GM19025 (cell line): ENCODE data around the gene QRICH1.
"Not testable (repeated sequence)": the region's sequence is repeated elsewhere in the genome, so short reads cannot be mapped to it uniquely, and the experiment has no call there.

ENCODE experiments used
- ATAC-seq: cut with Tn5 transposase; IDR thresholded peaks from one replicate; pipeline ENCODE4 v1.9.1; 2021; ENCODE audit warnings: mild to moderate bottlenecking, low read depth, moderate library complexity; ENCODE audit not compliant: unreplicated experiment

Gene QRICH1

DNA sequence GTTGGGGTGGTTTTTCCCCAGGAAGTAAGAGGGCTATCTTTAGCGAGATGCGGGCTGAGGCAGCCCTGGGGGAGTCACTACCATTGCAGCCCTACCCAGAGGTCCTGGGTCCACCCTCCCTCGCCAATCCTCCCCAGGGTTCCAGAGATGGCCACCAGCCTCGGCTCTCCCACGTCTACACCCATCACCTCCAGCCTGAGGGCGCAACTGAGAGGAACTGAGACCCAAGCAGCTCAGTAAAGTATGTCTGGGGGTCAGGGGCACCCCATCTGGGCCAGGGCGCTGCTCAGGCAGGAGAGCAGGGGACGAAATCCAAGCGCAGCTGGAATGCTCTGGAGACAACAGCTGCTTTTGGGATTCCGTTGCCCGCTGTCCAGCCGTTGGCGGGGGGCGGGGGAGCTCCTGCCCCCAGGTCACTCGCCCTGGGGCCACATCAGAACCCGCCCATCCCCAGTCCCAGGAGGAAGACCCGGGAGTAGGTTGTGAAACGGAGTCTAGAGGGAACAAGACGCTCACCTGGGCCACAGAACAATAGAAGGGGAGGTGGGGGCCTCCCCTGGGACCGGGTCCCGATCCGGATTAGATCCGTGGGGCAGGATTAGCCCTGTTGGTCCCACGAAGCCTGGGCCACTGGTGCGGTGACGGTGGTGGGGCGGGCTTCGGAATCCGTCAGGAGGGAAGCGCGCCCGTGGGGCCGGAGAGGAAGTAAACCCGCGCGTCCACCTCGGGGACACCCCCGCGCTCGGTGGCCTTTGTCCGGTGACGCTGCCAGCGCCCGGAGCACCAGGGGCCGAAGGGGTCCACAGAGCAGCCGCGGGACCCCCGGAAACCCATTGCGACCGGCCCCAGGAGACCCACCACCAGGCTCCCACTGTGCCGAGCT, 73.3 kb downstream of the QRICH1 start:
- ATAC-seq: peak; percentile 1

DNA sequence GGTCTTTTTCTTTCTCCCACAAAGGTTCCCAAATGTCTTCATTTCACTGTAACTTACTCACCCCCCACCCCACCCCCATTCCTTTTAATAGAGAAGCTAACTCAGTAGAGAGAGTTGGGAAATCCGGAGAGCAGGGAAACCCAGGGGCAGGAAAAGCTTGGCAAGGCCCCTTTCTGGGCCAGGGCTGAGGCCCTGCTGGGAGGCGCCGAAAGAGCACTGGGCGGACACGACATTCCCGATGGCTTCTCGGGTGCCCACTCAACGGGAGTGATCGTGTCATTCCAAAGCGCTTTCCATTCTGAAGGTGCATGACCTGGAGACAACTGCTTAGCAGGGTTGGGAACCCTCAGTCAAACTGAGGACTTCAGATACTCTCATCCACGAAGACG, 73.9 kb downstream of the QRICH1 start:
- no peak for ATAC-seq

DNA sequence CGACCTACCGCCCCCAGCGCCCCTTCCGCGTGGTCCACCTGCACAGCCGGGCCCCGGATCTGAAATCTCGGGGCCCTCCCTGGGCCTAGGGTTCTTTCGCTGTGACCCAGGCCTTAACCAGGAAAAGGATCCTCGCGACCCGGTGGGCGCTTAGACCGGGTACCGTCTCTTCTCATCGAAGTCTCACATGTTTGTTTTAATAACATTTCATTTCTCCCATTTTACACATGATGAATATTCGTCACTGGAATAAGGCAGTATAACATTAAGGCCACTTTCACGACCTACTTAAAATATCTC, 75.2 kb downstream of the QRICH1 start:
- no peak for ATAC-seq

DNA sequence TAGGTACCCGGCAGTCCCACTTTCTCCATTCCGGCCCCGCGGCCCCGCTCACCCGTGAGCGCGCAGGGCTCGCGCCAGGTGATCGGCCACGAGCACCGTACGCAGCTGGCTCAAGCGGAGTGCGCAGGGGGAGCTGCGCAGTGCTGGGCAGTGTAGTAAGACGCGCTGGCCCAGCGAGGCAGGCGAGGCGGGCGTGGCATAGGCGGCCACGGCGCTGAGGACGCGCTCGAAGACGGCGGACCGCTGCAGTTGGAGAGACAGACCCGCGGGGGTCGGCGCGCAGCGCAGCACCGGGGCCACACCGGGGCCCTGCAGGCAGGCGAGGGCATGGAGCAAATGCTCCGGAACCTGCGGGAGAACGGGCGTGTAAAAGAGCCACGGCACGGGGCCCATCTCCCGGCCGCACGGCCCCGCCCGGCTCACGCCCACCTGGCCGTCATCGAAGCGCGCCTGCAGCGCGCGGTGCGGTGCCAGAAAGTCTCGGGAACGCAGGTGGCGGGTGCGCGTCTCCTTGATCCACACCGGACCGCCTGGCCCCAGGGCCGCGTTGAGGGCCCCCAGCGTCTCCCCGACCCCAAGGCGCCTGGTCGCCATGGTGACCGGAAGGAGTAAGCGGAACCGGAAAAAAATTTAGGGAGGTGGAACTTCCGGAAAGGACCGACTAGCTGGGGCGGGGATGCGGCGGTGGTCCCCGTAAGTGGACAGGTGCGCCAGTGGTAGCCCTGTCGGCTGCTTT, 75.7 kb downstream of the QRICH1 start, which contains the start of gene DALRD3:
DALRD3 (minus strand) TSS at position 610 of the 736 bp plus-strand sequence; CDS start at position 594, 16 bp downstream.
- no peak for ATAC-seq

DNA sequence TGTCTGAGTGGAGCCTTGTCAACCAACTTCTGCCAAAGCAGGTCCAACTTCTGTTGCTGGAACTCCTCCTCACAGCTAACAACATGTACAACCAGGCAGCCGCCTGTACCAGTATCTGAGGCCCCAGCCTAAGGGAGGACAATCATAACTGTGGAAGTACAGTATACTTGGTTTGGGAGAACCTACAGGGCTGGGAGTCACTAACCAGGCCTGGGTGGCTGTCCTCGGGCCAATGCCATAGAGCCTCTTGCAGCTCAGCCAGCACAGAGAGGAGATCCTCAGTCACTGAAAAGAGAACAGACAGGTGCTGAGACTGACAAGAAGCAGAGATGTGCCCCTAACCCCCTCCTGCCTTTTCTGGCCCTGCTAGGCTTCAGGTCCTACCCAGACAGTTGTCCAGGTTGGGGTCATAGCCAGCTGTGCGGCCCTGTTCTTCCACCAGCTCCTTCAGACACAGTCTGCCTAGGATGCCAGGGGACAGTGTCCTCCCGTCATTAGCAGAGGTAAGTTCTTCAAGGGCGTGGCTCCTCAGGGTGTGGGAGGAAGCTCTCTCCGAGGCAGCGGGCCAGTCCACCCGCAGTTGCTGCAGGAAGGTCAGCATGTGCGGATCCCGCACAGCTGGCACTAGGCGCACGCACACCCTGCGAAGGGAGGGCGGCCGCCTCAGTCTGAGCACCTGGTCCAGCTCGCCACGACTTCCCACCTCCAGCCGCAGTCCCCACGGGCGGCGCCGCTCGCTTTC, 76.5 kb downstream of the QRICH1 start:
- no peak for ATAC-seq

DNA sequence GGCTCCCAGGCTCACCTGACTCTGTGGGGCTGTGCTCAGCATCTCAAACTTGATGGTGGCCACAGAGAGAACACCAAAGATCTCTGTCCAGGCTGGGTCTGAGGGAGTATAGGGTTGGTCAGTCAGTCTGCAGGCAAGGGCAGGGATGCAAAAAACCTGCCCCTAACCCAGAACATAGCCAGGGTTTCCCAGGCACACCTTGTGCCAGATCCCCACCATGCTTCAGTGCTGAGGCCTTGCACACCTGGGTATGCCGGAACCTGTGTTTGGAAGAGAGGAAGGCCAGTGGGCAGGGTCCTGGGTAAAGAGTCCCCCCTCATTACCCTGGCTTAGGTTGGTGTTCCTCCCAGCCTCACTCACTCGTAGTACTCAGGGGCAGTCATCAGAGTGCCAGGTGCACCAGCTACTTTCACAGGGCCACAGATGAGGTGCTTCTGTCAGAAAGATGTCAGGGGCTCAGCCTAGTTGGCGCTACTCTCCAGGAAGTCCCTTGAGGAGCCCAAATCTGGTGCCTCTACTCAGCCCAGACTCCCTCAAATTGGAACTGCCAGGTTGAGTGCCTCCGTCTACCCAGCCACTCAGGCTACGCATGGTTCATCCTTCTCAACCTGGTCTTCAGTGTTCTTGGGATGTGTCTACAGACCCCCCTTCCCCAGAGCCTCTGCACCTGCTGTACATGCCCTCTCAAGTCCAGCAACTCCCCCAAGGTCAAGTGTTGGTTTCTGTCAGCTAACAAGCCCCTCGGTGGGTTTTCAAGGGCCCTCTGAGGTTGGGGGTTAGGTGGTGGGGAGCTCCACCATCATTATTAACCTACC, 77.2 kb downstream of the QRICH1 start:
- no peak for ATAC-seq

DNA sequence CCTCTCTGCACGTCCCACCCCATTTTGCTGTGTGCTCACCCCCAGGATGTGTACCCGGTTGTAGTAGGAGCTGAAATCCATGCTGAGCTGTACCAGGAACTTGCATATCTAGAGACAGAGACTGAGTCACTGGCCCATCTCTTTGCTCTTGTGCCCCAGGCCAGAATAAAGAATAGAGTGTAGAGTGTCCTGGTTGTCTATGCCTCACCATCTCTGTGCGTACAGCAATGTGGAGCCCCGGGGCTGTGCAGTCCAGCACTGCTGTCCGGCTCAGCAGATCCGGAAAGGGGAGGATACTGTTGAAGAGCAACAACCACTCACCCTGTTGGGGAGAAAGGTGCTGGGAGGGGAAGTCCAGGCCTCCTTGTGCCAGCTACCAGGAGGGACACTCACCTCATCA, 78.1 kb downstream of the QRICH1 start:
- no peak for ATAC-seq

DNA sequence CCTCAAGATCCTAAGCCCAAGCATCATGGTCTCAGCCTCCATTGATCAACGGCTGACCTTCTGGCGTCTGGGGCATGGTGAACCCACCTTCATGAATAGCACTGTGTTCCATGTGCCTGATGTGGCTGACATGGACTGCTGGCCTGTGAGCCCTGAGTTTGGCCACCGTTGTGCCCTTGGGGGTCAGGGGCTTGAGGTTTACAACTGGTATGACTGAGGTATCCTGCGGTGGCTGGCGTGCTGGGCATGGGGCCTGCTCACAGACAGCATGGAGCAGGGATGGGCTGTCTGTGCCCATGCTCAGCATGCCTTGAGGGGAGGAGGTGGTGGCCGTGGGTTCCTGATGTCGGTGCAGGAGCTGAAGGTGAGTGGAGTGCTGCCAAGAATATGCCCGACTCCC, 78.8 kb downstream of the QRICH1 start:
- no peak for ATAC-seq

DNA sequence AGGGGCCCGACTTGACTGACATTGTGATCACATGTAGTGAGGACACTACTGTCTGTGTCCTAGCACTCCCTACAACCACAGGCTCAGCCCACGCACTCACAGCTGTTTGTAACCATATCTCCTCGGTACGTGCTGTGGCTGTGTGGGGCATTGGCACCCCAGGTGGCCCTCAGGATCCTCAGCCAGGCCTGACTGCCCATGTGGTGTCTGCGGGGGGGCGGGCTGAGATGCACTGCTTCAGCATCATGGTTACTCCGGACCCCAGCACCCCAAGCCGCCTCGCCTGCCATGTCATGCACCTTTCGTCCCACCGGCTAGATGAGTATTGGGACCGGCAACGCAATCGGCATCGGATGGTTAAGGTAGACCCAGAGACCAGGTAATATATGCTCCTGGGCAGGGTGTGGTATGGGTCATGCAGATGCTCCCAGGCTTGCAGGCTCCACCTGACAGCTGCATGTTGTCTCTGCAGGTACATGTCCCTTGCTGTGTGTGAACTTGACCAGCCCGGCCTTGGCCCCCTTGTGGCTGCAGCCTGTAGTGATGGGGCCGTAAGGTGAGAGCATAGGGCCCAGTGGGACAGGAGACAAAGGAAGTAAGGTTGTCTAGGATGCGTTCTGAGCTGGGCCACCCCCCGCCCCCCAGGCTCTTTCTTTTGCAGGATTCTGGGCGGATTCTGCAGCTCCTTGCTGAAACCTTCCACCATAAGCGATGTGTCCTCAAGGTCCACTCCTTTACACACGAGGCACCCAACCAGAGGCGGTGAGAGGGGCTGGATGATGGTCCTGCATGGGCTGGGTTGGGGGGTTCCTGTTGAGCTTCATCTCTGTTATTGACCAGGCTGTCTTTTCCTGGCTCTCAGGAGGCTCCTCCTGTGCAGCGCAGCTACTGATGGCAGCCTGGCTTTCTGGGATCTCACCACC, 79.9 kb downstream of the QRICH1 start:
- no peak for ATAC-seq

DNA sequence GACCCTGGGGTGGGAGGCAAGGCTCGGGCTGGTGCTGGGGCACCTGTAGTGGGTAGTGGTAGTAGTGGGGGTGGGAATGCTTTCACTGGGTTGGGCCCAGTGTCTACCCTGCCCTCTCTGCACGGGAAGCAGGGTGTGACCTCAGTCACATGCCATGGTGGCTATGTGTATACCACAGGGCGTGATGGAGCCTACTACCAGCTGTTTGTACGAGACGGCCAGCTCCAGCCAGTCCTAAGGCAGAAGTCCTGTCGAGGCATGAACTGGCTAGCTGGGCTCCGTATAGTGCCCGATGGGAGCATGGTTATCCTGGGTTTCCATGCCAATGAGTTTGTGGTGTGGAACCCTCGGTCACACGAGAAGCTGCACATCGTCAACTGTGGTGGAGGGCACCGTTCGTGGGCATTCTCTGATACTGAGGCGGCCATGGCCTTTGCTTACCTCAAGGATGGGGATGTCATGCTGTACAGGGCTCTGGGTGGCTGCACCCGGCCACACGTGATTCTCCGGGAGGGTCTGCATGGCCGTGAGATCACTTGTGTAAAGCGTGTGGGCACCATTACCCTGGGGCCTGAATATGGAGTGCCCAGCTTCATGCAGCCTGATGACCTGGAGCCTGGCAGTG, 80.6 kb downstream of the QRICH1 start:
- ATAC-seq: no peak

DNA sequence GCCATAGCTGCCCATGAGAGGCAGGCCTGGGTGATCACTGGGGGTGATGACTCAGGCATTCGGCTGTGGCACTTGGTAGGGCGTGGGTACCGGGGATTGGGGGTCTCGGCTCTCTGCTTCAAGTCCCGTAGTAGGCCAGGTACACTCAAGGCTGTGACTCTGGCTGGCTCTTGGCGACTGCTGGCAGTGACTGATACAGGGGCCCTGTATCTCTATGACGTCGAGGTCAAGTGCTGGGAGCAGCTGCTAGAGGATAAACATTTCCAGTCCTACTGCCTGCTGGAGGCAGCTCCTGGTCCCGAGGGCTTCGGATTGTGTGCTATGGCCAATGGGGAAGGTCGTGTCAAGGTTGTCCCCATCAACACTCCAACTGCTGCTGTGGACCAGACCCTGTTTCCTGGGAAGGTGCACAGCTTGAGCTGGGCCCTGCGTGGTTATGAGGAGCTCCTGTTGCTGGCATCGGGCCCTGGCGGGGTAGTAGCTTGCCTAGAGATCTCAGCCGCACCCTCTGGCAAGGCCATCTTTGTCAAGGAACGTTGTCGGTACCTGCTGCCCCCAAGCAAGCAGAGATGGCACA, 81.3 kb downstream of the QRICH1 start:
- ATAC-seq: no peak

DNA sequence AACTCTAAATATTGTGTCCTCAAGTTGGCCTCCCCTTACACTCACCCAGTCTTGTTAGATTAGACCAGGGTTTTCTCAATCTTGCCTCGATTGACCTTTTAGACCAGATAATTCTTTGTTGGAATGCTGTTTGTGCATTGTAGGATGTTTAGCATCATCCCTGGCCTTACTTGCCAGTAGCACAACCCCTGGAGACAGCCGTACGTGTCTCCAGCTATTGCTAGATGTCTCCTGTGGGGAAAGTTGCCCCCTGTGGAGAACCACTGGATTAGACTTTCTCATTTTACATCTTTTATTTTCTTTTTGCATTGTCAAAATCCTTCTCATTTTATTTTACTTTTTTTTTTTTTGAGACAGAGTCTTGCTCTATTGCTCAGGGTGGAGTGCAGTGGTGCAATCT, 84.5 kb downstream of the QRICH1 start:
- ATAC-seq: no peak

DNA sequence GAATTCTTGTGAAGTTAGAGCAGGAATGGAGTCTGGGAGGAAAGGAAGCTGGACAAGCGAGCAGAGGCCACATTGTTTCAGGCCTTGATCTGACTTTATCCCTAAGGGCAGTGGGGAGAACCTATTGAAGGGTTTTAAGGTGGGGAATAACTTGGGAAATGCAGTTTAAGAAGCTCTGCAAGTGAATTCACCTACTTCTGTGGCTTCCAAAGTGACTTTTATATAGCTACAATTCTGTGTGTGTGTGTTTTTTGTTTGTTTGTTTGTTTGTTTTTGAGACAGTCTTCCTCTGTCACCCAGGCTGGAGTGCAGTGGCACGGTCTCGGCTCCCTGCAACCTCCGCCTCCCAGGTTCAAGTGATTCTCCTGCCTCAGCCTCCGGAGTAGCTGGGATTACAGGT, 85.2 kb downstream of the QRICH1 start:
- not testable (repeated sequence) for ATAC-seq

DNA sequence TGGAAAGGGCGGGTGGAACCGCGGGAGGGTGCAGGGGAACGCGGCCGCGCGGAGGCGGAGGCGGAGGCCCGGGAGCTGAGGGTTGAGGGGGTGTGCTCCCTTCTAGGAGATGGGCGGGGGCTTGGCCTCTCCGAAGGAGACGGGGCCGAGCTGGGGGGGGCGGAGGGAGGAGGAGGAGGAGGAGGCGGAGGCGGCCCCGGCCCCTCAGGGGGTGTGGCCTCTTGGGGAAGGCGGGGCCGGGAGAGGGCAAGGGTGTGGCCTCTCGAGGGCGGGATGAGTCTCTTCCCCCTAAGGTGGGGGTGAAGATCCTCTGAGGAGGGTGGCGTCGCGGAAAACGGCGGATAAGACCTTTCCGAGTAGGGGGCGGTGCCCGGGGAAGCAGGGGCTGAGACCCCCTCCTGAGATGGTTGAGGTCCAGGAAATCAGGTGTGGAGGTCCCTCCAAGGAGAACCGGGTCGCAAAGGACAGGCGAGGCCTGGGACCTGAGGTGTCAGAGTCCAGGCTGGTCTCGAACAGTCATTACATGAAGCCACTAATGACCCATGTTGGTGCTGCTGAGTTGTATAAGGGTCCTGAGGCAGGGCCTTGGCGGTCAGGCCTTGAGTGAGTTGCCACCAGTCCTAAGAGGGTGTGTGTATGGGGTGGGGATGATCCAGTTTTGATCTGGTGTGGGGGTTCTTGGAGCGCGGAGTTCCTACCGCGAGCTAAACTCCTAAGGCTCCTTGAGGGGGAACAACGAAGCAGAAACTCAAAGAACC, 85.9 kb downstream of the QRICH1 start:
- ATAC-seq: peak; percentile 35

DNA sequence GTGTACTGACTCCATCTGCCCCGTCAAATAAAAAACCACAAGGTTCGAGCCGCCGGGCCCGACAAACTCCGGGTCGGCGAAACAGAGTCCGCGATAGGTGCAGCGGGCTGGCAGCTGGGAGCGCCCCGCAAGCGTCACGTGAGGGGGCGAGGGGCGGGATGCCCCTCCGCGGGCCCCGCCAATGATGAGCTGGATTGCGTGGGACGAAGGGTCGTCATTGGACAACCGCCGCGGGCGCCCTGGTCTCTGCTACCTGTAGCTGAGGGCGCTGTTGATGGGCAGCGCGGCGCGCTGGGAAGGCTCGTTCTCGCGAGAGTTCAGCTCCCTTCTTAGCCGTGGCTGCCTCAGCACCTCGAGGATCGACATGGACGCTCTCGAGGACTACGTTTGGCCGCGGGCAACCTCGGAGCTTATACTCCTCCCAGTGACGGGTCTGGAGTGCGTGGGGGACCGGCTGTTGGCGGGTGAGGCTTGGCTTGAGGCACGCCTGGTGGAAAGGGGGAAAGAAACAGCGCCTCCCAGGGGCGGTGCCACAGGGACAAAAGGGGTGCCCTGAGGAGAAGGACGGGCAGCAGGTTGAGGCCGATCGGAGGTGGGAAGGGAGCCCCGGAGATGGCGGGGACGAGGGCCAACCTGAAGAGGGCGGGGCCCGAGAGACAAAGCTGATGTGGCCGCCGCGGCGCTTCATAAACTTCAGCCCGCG, 86.7 kb downstream of the QRICH1 start, which contains the start of gene WDR6:
WDR6 (plus strand) TSS at position 324 of the 703 bp plus-strand sequence; CDS start at position 365, 41 bp downstream.
- peak; percentile 87 for ATAC-seq

DNA sequence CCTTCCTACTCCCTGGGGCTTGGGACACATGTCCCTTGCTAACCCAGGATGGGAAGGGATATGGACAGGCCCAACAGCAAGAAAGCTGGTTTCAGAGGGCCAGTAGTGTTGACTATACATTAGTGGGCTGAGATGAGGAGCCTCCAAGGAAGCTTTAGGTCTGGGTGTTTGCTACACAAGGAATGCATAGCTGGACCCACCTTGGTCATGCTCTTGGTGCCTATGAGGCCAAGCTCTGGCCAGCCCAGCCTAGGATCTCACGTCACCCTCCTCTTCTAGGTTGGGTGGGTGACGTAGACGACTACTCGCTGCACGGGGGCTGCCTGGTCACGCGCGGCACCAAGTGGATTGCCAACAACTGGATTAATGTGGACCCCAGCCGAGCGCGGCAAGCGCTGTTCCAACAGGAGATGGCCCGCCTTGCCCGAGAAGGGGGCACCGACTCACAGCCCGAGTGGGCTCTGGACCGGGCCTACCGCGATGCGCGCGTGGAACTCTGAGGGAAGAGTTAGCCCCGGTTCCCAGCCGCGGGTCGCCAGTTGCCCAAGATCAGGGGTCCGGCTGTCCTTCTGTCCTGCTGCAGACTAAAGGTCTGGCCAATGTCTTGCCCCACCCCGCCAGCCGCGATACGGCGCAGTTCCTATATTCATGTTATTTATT, 87.3 kb downstream of the QRICH1 start:
- ATAC-seq: no peak

DNA sequence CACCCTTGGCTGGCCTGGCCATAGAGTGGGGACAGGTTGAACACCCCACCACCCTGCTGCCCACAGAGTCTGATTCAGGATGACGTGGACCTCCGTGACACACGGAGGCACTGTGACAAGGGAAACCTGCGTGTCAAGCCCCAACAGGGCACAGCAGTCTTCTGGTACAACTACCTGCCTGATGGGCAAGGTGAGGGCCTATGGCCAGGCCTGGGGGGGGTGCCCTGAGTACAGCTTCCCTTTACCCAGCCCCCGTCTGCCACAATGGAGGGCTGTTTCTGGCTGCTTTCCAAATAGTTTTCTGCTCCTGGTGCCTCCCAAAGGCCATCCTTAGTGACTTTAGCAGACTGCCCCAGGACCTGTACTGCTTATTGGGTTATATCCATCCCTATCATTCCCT, 87.9 kb downstream of the QRICH1 start:
- ATAC-seq: no peak
